Right lobe of liver (tissue), 4 donors: ENCODE results near the gene PCYOX1L.

Experiments
- POLR2A ChIP-seq: fragments of 450-650 bp; IDR thresholded peaks from one replicate; pipeline ENCODE4 v1.6.1; 2017; ENCODE audit warnings: antibody characterized with exemption, mild to moderate bottlenecking
- TF ChIP-seq, protein P1 (sequence below), 4 donors: fragments of 200-600 bp in 3 of 4; fragments of 450-650 bp in 1 of 4; IDR thresholded peaks; one replicate each; pipeline versions ENCODE4 v1.5.1 to v1.8.0; 2016 to 2022; ENCODE audit warnings: antibody characterized with exemption in 4 of 4, mild to moderate bottlenecking in 2 of 4
- donor health status: DM: no; HTN: no; CAD: no.
- donor health status: DM: no; HTN: no; CAD: no.
- donor health status: DM: no; HTN: yes; CAD: no.

DNA sequence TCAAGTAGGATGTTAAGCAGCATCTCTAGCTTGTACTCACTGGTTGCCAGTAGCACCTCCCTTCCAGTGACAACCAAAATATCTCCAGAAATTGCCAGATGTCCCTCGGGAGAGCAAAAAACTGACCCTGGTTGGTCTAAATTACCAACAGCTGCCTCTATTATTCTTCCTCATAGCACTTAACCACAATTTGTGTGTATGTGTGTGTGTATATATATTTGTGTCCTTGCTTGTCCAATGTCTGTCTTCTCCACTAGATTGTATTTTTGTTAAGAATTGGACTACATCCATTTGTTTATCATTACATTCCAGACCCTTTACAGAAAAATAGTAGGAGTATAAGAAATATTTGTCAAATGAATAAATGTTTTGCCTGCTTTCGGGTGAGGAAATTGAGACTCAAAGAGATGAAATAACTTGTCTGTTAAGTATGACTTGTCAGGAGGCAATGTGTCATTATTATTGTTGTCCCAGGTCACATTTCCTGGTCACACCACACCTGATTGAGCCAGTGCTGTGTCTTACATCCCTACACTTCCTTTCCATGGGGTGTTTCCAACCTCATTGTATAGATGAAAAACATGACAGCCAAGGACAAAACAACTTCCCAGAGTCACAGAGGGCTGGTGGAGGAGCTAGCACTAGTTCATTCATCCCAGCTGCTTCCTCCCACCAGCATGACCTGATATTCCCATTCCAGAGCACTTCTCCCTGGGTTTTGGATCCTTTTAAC, 24.0 kb upstream of the PCYOX1L start:
- TF ChIP-seq, protein P1, sequence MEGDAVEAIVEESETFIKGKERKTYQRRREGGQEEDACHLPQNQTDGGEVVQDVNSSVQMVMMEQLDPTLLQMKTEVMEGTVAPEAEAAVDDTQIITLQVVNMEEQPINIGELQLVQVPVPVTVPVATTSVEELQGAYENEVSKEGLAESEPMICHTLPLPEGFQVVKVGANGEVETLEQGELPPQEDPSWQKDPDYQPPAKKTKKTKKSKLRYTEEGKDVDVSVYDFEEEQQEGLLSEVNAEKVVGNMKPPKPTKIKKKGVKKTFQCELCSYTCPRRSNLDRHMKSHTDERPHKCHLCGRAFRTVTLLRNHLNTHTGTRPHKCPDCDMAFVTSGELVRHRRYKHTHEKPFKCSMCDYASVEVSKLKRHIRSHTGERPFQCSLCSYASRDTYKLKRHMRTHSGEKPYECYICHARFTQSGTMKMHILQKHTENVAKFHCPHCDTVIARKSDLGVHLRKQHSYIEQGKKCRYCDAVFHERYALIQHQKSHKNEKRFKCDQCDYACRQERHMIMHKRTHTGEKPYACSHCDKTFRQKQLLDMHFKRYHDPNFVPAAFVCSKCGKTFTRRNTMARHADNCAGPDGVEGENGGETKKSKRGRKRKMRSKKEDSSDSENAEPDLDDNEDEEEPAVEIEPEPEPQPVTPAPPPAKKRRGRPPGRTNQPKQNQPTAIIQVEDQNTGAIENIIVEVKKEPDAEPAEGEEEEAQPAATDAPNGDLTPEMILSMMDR (IDR thresholded peaks at IDR 0.05), result no peak
- TF ChIP-seq POLR2A, result no peak
